Activated T-helper 17 cell treated with anti-CD3 and anti-CD28 coated beads, Interleukin-2, amount 50 U/mL, for 72 hours (primary cell): ENCODE results near the gene DLEC1. TPM values are rescaled to one million over a fixed set of nuclear protein-coding genes. Genes with fewer than 3 reads are reported as not detected.

Experiments
- ATAC-seq: fragments of 150-1000 bp; cut with Tn5 transposase; replicated peaks from 2 replicates; pipeline ENCODE4 v1.10.0; 2021; ENCODE audit warnings: mild to moderate bottlenecking, moderate library complexity
- H3K27ac Mint-ChIP-seq: one replicate; pipeline ENCODE4 v1.8.0; 2022; ENCODE audit warnings: mixed read lengths
- H3K27me3 Mint-ChIP-seq: one replicate; pipeline ENCODE4 v1.8.0; 2022; ENCODE audit warnings: mixed read lengths
- H3K36me3 Mint-ChIP-seq: one replicate; pipeline ENCODE4 v1.8.0; 2022; ENCODE audit warnings: low read depth, mild to moderate bottlenecking, mixed read lengths
- H3K4me1 Mint-ChIP-seq: one replicate; pipeline ENCODE4 v1.8.0; 2022; ENCODE audit warnings: mixed read lengths
- H3K4me3 Mint-ChIP-seq: one replicate; pipeline ENCODE4 v1.8.0; 2022; ENCODE audit warnings: mild to moderate bottlenecking, mixed read lengths
- H3K9me3 Mint-ChIP-seq: one replicate; pipeline ENCODE4 v1.8.0; 2022; ENCODE audit warnings: mixed read lengths
- total RNA-seq, 2 donors: library from RNA; stranded (reverse); gene quantifications; one replicate each; pipeline ENCODE4 v1.2.3, GENCODE V29; 2022

The DLEC1 gene
- total RNA-seq, 2 donors from 2014 or later, result 1.2 to 2.0 TPM

DNA sequence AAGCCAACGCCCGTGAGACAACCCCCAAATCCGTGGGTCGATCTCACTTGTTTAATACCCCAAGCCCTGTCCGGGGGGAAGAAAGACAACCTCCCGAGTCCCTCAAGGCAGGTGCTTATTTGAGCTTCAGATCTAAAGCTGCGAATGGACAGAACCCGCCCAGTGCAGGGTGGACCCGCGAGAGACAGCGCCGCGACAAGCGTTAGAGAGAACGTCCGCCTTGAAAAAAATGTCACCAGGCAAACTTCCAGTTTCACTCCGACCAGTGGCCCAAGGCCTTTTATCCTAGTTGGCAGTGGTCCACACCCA lies 125.6 kb downstream of the DLEC1 start:
- Mint-ChIP-seq H3K4me3 (peak overlapping the region; percentile 94), H3K27ac (peak overlapping the region; percentile 94), H3K9me3 (no peaks in the 10 kb centered on the region), H3K4me1 (peaks cover 29% of the 10 kb centered on the region), H3K36me3 (peaks cover 50% of the 10 kb centered on the region), H3K27me3 (no peaks in the 10 kb centered on the region)
- ATAC-seq, result peak; percentile 20

DNA sequence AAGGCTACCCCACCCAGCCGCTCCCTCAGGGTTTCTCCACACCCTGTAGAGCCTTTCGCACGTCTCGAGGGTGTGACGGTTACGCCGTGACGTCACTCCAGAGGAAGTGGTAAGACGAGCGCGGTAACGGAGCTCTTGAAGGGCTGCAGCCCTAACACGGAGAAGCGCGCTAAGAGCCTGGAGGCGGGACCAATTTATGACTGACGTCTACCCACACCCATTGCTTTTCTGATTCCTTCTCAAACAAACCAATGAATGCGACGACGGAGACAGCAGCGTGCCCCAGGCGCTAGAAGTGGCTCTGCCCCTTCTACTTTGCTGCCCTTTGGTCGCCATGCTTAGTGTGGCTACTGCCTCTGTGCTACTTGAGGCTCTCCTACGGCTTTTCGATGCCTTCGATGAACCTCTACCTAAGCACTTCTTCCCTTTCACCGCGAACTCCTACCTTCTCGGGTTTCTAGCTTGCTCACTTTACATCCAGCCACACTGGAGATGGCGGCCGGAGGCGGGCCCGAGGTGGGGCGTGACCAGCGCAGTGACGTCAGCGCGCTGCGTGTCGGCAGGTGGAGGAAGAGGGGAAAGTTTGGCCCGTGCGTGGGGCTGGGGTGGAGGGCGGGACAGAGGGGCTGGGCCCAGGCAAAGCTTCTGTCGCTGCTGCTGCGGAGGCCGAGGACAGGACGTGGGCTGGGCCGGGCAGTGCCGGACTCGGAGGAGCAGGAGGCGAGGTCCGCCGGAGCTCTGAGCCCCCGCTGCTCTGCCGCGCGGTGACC lies 126.1 kb downstream of the DLEC1 start, which contains the start of gene OXSR1:
Gene OXSR1 (plus strand): TSS at position 586 of the 770 bp plus-strand sequence. CDS start 340 bp downstream, outside the sequence.
- H3K36me3 Mint-ChIP-seq, result peaks cover 50% of the 10 kb centered on the region
- peak; percentile 89 for ATAC-seq
- H3K9me3 Mint-ChIP-seq, result no peaks in the 10 kb centered on the region
- H3K4me3 Mint-ChIP-seq, result peak within 1 kb of the TSS; percentile 94
- peak within 1 kb of the TSS; percentile 94 for H3K27ac Mint-ChIP-seq
- H3K27me3 Mint-ChIP-seq, result no peaks in the 10 kb centered on the region
- H3K4me1 Mint-ChIP-seq, result peaks cover 29% of the 10 kb centered on the region

DNA sequence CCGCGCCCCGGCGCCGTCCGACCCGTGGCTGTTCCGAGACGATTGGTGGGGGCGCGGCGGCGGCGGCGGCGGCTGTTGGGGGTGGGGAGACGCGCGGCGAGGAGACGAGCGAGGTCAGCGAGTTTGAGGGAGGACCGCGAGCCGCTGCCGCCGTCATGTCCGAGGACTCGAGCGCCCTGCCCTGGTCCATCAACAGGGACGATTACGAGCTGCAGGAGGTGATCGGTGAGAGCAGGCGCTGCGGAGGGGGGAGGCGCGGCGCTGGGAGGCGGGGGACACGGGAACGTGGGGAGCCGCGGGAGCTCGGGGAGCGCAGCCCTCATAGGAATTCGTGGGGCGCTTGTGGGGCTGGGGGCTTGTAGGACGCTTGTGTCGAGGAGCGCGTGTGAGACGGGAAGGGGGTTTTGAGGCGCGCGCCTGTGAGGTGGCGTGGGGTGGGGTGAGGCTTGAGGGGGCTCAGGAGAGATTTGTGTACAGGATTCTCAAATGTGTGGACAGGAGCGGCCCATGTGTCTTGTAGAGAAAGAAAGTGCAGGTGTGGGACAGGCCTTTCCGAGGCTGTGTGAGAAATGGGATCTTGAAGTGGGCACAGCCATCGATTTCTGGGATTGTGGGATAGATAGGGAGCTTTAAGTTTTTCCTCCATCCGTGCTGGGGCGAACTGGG lies 126.8 kb downstream of the DLEC1 start:
- Mint-ChIP-seq H3K4me1 (peaks cover 35% of the 10 kb centered on the region), H3K9me3 (no peaks in the 10 kb centered on the region), H3K27ac (peak overlapping the region; percentile 94), H3K36me3 (peaks cover 57% of the 10 kb centered on the region), H3K4me3 (peak overlapping the region; percentile 94), H3K27me3 (no peaks in the 10 kb centered on the region)
- peak; percentile 1 for ATAC-seq

DNA sequence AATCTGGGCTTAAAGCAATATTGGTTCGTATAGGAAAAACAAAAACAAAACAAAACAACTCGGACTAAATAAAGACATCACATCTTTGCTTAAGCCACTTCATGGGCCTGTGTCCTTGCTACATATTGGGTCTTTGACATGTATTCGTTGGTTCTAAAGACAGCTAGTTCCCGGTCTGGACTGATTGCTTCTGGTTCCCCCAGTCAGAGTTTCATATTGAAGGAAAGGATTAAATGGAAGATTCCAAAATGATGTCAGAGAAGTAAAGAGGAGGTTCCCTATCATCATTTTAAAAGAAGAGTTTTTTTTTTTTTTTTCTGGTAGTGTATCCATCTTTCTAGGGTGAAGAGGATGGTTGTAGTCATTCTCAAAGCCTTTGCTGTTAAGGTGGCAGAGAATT lies 128.6 kb downstream of the DLEC1 start:
- H3K4me3 Mint-ChIP-seq, result peak overlapping the region; percentile 94
- H3K27me3 Mint-ChIP-seq, result no peaks in the 10 kb centered on the region
- peaks cover 47% of the 10 kb centered on the region for H3K4me1 Mint-ChIP-seq
- H3K27ac Mint-ChIP-seq, result peak overlapping the region; percentile 94
- H3K36me3 Mint-ChIP-seq, result peaks cover 65% of the 10 kb centered on the region
- H3K9me3 Mint-ChIP-seq, result no peaks in the 10 kb centered on the region
- ATAC-seq, result no peak

DNA sequence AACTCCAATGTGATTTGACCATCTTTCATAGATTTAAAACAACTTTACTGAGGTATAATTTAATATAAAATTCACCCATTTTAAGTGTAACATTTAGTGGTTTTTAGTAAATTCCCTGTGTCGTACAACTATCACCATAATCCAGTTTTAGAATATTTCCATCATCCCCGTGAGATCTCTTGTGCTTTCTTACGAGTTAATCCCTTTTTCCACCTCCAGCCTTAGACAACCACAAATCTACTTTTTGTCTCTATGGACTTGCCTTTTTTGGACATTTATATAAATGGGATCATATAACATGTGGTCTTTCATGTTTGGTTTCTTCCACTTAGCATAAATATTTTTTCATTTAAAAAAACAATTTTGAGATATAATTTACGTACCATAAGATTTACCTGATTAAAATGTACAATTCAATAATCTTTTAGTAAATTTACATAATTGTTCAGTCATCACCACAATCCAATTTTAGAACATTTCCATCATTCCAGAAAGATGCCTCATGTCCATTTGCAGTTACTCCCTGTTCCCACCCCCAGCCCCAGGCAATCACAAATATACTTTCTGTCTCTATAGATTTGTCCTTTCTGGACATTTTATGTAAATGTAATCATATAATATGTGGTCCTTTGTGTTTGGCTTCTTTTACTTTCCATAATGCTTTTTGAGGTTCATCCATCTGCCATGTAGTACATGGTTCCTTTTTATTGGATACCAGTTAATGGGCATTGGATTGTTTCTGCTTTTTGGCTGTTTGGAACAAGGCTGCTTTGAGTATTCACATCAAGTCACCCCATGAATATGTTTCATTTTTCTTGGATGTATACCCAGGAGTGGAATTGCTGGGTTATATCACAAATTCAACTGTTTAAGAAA lies 129.4 kb downstream of the DLEC1 start:
- Mint-ChIP-seq H3K4me1 (peaks cover 54% of the 10 kb centered on the region), H3K27me3 (no peaks in the 10 kb centered on the region), H3K36me3 (peaks cover 65% of the 10 kb centered on the region), H3K27ac (peak overlapping the region; percentile 94), H3K9me3 (no peaks in the 10 kb centered on the region), H3K4me3 (peak overlapping the region; percentile 94)
- ATAC-seq, result no peak

DNA sequence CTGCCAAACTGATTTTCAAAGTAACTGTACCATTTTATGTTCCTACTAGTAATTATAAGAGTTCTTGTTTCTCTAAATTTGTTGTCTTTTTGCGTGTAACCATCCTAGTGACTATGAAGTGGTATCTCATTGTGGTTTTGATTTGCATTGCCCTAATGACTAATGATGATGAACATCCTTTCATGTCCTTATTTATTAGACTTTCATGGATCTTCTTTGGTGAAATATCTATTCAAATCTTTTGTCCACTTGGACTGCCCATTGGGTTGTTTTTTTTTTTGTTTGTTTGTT lies 130.0 kb downstream of the DLEC1 start:
- Mint-ChIP-seq H3K9me3 (no peaks in the 10 kb centered on the region), H3K27ac (peak overlapping the region; percentile 94), H3K27me3 (no peaks in the 10 kb centered on the region), H3K4me3 (peak overlapping the region; percentile 94), H3K36me3 (peaks cover 65% of the 10 kb centered on the region), H3K4me1 (peaks cover 60% of the 10 kb centered on the region)
- peak; percentile 15 for ATAC-seq

DNA sequence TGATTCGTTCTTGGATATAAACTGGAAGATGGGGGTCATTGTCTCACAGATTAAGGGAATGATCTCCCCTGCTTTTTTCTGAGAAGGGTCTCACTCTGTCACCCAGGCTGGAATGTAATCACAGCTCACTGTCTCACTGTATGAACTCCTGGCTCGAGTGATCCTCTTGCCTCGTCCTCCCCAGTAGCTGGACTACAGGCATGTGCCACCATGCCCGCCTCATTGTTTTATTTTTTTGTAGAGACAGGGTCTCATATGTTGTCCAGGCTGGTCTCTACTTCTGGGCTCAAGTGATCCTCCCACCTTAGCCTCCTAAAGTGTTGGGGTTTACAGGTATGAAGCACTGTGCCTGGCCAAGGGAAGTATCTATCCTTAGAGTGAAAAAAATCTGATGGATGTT lies 131.7 kb downstream of the DLEC1 start:
- ATAC-seq, result no peak
- Mint-ChIP-seq H3K36me3 (peaks cover 53% of the 10 kb centered on the region), H3K9me3 (no peaks in the 10 kb centered on the region), H3K4me1 (peaks cover 72% of the 10 kb centered on the region), H3K4me3 (peak overlapping the region; percentile 34), H3K27ac (peak overlapping the region; percentile 48), H3K27me3 (no peaks in the 10 kb centered on the region)

DNA sequence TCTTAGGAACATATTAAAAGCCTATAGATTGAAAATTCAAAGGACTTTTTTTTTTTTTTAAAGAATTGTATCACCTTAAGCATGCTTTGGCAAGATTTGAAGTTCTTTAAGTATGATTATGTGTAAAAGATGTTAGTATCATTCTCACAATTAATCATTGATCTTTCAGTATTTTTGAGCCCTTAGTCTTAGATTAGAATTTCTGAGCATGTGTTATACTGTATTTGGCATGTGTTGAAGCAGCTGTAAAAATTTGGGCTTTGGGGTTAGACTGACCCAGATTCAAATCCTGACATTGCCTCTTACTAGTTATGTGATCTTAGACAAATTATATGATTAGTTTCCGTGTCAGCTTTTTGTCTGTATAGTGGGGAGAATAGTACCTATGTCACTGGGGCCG lies 132.6 kb downstream of the DLEC1 start:
- Mint-ChIP-seq H3K4me3 (peak overlapping the region; percentile 28), H3K4me1 (peaks cover 73% of the 10 kb centered on the region), H3K36me3 (peaks cover 44% of the 10 kb centered on the region), H3K9me3 (no peaks in the 10 kb centered on the region), H3K27me3 (no peaks in the 10 kb centered on the region), H3K27ac (peak overlapping the region; percentile 33)
- peak; percentile 6 for ATAC-seq

Other genes starting within 250 kb of the DLEC1 start
- 1 to 10 TPM; 1.5 to 2.3 TPM for gene CTDSPL, start 177.3 kb upstream of the DLEC1 start, total RNA-seq
- 10 to 100 TPM; 12.7 to 13.4 TPM for gene VILL, start 48.4 kb upstream of the DLEC1 start, total RNA-seq
- gene PLCD1, start 9.6 kb upstream of the DLEC1 start, total RNA-seq, result 10 to 100 TPM; 17.7 to 24.4 TPM
- gene ACAA1, start 97.9 kb downstream of the DLEC1 start, total RNA-seq, result 10 to 100 TPM; 67.5 to 82.8 TPM
- gene MYD88, start 99.5 kb downstream of the DLEC1 start, total RNA-seq, result 10 to 100 TPM; 34.5 to 57.0 TPM
- gene OXSR1, start 126.3 kb downstream of the DLEC1 start, total RNA-seq, result 10 to 100 TPM; 77.8 to 78.4 TPM
- 1 to 10 TPM in 1 of 2 donors, under 1 TPM in 1; 0.99 to 1.5 TPM for gene SLC22A13, start 226.6 kb downstream of the DLEC1 start, total RNA-seq
- gene SLC22A14, start 243.1 kb downstream of the DLEC1 start, total RNA-seq, result under 1 TPM; 0.11 to 0.15 TPM